Activated effector memory CD4-positive, alpha-beta T cell treated with anti-CD3 and anti-CD28 coated beads, Interleukin-2, amount 50 U/mL, for 16 hours (primary cell): Measurements from ENCODE around the gene PCED1B.
"Not testable (repeated sequence)": the region's sequence is repeated elsewhere in the genome, so short reads cannot be mapped to it uniquely, and the experiment has no call there.

Experiments
- DNase-seq: peaks from one replicate; pipeline ENCODE4 v3.0.0-alpha.2; 2020

The PCED1B gene

DNA sequence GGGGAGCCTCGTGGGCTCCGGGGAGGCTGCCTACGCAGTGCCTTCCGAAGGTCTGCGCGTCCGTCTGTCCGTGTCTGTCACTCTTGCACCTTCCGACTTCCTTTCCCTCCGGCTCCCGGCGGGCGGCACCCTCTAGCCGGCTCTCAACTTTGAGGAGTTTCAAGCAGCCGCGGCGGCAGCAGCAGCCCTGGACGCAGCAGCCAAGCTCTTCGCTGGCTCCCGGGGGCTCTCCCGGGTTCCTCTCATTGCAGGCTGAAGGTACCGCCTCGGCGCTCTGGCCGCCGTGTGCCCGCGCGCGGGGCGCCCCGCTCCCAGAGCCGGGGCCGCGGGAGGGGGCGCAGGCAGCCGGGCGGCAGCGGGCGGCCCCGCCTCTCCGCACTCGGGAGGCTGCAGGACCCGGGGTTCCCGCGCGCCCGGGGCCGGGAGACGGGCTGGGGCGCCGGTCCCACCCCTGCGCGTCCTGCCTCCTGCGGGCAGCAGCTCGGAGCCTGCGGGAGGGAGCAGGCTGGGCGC lies at the start of gene PCED1B, which contains the start of gene AMIGO2:
TSS of gene PCED1B (plus strand) at position 154 of the 513 bp plus-strand sequence. CDS start 155,443 bp downstream, outside the sequence.
TSS of gene AMIGO2 (minus strand) at position 492 of the 513 bp plus-strand sequence. CDS start 957 bp downstream, outside the sequence.
- DNase-seq: peak; percentile 85

DNA sequence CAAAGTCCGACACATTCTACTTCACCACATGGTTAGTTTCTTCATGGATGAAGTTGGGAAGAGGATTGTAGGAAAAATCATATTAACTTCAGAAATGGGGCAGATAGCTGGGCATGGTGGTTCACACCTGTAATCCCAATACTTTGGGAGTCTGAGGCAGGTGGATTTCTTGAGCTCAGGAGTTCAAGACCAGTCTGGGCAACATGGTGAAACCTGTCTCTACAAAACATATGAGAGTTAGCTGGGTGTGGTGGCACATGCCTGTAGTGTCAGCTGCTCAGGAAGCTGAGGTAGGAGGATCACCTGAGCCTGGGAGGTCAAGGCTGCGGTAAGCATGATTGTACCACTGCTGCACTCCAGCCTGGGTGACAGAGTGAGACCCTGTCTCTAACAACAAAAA lies 49.5 kb upstream of the PCED1B start:
- DNase-seq: no peak

- DNase-seq: no peak
Observed at GRCh38 chr12:47032644-47033043, 46.8 kb upstream of the PCED1B start.

DNA sequence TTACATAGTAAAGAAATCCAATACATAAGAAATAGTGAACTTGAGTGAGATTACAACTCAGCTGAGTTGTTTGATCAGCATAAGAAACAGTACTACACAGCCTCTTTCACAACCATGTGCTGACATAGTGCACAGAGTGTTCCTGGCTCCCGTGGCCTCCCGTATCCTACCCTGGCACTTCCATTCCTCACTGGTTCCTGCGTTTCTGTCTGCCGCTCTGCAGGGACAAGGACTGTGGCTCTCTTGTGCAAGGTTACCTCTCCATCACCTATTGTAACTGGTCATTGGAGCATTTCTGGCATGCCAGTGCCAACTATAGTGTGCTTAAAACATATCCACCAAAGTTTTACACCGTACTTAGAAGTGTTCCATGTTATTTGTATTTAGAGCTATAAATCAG lies 46.3 kb upstream of the PCED1B start:
- no peak for DNase-seq

DNA sequence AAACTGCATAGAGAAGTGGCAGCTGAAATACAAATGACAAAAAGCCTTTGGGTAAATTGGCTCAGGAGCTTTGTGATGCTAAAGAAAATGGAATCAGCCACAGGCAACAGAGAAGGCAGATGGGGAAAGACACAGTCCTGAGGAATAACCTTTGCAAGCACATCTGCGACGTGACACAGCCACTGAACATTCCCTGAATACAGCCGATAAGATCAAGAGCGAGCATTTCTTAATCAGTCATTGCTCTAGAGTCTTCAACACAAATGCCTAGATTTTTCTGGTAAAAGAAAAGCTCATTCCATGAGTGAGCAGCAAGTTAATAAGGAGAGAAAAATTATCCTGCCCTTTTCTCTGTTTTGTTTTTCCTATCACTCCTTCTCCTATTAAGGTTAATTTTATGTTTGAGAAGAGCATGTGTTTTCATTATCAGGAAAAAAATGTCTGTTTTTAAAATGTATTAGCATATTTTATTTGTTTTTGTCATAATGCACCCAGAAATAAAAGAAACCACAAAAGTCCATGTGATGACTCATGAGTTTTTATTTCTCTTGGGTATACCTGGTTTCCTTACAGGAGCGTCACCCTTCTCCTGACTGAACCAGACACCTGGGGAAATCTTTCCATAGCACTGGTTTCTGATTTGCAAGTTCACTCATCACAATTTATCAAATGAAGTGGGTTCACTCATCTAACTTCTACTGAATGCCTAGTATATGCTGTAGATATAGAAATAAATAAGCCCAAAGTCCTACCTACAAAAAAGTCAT lies 45.4 kb upstream of the PCED1B start:
- no peak for DNase-seq

GRCh38 chr12:47034661-47035060 lies 44.8 kb upstream of the PCED1B start:
- no peak for DNase-seq

DNA sequence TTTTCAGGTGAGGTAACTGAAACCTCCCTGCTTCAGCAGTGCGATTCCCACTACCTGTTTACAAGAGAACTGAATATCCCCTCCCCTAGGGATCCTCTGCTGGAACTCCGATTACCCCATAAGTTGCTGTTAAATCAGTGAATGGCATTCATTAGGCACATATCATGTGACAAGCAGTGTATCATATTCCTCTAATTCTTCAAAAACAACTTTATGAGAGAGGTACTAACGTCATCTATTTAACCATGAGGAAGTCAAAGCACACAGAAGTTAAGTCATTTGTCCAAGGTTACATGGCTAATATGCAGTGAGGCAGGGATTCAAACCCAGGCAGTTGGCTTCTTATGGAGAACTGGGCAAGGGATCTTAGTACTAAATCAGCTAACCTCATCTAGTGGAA lies 43.9 kb upstream of the PCED1B start:
- DNase-seq: no peak

GRCh38 chr12:47038270-47038748 lies 41.1 kb upstream of the PCED1B start:
- no peak for DNase-seq

DNA sequence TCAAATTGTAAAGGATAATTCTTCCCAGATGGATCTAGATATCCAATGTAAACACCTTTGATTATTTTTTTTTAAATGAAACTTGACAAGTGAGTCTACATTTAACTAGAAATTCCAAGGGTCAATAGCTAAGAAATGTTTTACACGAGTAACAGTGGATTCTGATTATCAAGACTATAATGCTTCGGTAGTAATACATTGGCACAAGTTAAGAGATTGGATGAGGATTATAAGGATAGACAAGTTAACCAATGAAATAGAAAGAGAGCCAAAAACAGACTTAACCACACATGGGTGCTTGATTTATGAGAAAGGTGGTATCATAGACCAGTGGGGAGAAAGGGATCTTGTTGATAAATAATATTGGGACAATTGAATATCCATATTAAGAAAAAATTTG lies 40.3 kb upstream of the PCED1B start:
- no peak for DNase-seq

DNA sequence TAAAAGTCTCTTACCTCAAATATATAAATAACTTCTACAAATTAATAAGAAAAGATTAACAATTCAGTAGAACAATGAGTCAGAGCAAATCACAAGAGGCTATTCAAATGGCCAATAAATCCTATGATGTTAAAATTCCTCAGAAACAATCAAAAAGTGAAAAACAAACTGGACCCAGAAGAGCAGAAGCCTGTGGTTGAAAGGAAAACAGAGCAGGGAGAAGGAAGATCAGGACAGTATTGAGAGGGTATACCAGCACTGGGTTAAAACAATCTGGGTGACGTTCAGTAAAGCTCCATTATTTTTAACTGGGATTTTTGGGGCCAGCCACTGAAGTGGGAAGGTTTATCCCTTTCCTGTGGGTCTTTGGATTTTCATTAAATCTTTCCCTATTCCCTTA lies 39.7 kb upstream of the PCED1B start:
- DNase-seq: no peak

- no peak for DNase-seq
Observed at GRCh38 chr12:47041327-47041726, 38.1 kb upstream of the PCED1B start.

DNA sequence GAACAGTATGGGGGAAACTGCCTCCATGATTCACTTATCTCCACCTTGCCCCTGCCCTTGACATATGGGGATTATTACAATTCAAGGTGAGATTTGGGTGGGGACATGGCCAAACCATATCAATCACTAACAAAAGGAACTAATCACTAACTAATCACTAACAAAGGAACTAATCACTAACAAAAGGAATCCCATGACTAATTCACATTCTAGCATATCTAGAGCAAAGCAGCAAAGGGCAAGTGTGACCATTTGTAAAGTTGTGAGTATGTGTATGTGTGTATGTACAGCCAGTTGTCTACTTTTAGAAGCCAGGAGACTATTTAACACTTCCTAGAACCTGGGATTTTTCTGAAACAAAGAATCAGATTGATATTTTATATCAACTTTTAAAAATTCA lies 30.9 kb upstream of the PCED1B start:
- no peak for DNase-seq

DNA sequence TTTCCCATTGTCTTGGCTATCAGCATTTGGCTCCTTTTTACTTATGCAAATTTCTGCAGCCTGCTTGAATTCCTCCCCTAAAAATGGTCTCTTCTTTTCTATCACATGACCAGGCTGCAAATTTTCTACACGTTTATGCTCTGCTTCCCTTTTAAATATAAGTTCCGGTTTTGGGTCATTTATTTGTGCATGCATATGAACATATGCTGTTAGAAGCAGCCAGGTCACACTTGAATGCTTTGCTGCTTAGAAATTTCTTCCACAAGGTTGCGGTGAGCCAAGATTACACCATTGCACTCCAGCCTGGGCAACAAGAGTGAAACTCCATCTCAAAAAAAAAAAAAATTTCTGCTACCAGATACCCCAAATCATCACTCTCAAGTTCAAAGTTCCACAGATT lies 28.1 kb upstream of the PCED1B start:
- DNase-seq: not testable (repeated sequence)

DNA sequence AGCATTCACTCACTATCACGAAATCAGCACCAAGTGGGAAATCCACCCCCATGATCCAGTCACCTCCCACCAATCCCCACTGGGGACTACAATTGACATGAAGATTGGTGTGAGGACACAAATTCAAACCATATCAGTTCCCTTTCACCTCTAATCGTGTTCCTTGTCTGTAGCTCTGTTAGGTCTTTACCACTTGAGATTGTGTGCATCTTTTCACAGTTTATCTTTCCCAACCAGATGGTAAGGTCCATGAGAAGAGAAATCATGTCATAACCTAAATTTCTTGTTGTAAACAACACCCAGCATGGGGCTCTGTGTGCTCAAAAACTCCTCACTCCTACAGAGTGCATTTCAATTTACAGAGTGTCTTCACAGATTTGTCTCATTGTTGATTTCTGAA lies 27.1 kb upstream of the PCED1B start:
- no peak for DNase-seq

GRCh38 chr12:47053961-47054360 lies 25.5 kb upstream of the PCED1B start:
- DNase-seq: no peak

DNA sequence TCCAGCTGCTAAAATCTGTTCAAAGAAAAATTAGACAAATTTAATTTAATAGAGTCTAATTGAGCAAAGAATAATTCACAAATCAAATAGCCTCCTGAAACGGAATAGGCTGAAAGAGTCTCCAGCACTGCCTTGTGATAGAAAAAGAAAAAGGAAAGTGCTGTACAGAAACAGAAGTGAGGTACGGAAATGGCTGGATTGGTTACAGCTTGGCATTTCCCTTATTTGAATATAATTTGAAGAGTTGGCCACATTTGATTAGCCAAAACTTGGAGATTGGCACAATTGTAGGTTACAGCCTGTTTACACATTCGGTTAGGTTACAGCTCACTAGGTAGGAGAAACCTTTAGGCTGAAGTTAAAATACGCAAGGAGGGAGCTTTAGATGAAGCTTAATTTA lies 24.8 kb upstream of the PCED1B start:
- no peak for DNase-seq

GRCh38 chr12:47055856-47056255 lies 23.6 kb upstream of the PCED1B start:
- DNase-seq: not testable (repeated sequence)

- not testable (repeated sequence) for DNase-seq
Observed at GRCh38 chr12:47056944-47057343, 22.5 kb upstream of the PCED1B start.

- DNase-seq: not testable (repeated sequence)
Observed at GRCh38 chr12:47058640-47059039, 20.8 kb upstream of the PCED1B start.

DNA sequence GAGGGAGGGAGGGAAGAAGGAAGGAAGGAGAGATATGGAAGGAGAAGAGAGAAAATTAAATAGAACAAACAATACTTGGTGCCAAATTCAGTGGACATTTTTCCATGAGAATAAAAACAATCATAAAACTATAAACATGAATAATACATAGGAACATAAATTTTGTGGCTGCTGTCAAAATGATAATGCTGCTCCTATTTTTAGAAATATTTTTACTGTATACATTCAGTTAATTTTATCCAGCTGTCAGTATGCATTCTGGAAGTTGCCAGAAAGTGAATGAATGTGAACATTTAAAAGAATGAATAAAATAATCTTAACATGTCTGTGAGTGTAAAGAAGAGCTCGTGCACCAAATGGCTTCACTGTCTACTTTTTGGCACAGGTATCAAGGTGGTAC lies 13.9 kb upstream of the PCED1B start:
- DNase-seq: no peak

DNA sequence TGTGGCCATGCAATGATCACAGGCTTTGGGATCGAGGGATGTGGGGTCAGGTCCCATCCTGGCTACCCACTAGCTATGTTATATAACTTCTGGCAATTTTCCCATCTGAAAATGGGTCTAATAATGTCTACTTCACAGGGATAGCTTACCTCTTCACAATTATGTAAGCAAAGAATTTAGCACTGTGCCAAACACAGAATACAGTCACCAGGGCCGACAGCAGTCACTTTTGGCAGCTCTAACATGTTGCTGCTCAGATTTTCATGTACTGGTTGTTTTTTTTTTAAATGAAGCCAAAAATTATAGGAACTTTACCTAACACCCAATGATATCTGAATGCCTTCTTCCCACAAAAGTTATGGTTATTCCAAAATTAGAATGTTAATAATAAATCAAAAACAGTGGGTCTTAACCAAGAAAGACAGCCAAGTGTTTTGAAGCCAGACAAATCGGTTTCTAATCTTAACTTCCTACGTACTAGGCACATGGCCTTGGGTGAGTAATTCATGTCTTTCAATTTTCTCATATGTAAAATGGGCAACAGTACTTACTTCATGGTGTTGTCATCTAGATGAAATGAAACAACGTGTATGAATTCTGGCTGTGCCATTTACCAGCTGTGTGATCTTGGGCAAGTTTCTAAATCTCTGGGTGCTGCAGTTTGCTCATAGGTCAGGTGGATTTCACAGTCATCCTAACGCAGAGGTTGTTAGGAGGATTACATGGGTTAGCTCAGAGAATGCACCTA lies 13.0 kb upstream of the PCED1B start:
- DNase-seq: no peak

DNA sequence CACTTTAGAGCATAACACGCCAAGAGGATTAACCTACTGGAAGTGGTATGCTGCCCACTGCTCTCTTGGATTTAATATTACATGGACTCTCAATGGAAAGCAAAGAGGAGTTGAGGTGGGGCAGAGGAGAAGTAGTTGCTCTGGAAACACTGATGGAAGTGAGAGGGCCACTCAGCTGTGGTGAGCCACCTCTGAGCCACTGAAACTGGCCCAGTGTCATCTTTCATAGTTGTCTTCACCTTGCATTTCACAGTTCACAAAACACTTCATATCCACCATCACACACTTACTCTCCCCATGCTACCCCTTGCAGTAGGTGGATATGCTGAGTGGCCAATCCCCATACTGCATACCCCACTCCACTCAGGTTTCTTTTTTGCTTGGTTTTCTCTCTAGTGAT lies 12.2 kb upstream of the PCED1B start:
- no peak for DNase-seq

DNA sequence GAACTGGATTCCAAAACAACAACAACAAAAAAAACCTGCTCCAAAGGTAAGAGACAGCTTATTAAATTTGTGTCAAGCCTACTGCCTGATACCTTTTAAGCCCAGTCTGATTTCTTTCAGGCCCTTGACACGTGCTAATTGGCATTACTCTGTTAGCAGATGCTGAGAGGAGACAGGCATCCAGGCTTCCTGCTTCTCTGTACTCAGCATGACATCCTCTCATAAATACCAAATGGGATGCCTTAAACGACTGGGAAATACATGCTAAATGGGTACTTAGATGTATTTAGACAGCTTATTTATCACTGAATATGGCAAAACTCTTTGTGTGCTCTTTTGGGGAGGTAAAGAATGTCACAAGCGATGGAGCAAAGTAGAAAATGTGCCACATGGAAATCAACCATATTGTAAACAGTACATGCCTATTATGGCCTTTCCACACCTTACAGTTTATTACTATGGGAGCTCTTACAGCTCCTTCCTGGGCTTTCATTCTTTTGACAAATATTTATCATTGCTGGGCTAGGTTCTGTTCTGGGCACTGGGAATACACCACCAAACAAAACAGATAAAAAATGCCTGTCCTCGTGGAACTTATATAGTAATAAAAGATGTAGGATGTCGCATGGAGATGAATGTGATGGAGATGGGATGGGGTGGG lies 11.5 kb upstream of the PCED1B start:
- DNase-seq: no peak
